Lung microvascular endothelial cell (primary cell): ENCODE data around the gene CHST3. TPM values are rescaled to one million over a fixed set of nuclear protein-coding genes. Genes with fewer than 3 reads are reported as not detected.
A peak's percentile ranks its signal among the peaks of the same experiment; 100 is the strongest.
"Not testable (repeated sequence)": the region's sequence is repeated elsewhere in the genome, so short reads cannot be mapped to it uniquely, and the experiment has no call there.

Source experiments
- DNase-seq, 2 donors: peaks; one replicate each; pipeline versions ENCODE4 v3.0.0 to v3.0.0-alpha.2; 2010; ENCODE audit warnings: low read depth in 2 of 2
- total RNA-seq: library from RNA; depleted of rRNA; stranded (reverse); fragments of >200 nt; gene quantifications from 2 replicates; pipeline ENCODE4 v1.2.1, GENCODE V29; 2014

Gene CHST3
- total RNA-seq, 1 donor from 2014 or later, result 6.9 TPM

- no peak for DNase-seq
These were observed 8.8 kb downstream of the CHST3 start for GRCh38 chr10:71972746-71973695.

- DNase-seq, result no peak
These were observed 9.7 kb downstream of the CHST3 start for GRCh38 chr10:71973777-71974488.

GRCh38 chr10:71974489-71975021 lies 10.4 kb downstream of the CHST3 start:
- DNase-seq, result peak; percentile 36 to 53

DNA sequence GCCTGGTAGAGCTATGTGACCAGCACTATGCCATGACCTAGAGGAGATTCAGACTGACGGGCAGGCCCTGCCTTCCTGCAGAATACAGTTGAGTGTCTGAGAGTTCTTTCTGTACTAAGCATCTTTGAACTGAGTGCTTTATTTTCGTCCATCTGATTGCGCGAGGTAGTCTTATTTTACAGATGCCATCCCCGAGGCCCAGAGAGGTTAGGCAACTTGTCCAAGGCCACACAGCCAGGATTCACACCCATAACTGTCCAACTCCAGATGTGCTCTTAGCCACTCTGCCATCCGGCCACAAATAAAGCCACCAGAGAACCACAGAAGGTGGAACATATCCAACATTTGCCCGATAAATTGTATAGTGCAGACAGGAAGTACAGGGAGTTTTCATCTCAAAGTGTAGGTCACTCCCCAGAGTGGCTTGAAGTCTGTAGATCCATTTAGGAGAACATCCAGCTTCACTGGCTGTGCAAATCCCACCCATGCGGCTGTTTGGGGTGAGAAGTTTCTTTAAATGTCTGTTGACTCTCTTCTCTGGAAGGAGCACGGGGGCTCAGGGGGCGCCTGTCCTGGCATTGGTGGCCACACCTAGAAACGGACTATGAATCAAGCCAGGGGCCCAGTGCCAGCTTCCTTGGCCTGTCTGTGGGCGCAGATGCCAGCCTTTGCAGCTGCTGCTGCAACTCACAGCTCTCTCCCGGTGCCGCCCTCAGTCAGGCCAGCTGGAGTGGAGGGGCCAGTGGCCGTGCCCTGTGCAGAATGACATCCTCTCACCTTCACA lies 11.1 kb downstream of the CHST3 start:
- DNase-seq, result peak in 1 of 2 donors; percentile 10

- DNase-seq, result peak; percentile 43 to 45
These were observed 11.9 kb downstream of the CHST3 start for GRCh38 chr10:71975871-71976725.

- not testable (repeated sequence) for DNase-seq
These were observed 13.4 kb downstream of the CHST3 start for GRCh38 chr10:71977614-71977903.

- peak in 1 of 2 donors; percentile 84 for DNase-seq
These were observed 14.3 kb downstream of the CHST3 start for GRCh38 chr10:71978476-71978875.

DNA sequence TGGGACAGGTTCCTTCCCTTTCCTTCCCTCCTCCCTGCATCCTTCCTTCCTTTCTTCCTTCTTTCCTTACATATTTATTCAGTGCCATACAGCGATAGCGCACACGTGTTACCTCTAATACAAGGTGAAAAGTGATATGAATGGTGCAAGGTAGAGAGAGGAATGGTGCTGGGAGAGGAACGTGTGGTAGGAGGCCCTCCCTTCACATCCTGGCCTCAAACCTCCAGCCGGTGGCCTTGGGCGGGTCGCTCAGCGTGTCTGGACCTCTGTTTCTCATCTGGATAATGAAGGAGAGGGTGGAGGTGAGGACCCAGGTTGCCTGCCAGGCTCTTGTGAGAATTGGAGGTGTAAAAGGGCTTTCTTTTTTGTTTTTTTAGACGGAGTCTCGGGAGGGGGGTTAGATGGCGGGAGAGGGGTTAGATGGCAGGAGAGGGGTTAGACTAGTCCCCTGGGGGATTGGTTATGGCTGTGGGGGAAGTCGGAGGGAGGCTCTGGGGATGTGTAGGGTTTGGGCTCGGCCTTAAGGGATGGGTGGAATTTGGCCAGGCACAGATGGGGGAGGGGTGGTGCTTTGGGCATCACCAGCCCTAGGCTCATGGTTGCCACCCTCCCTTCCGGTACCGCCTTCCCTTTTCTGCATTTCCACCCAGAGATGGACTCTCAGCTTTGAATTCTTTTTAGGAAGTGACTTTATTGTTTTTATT lies 14.9 kb downstream of the CHST3 start:
- no peak for DNase-seq

DNA sequence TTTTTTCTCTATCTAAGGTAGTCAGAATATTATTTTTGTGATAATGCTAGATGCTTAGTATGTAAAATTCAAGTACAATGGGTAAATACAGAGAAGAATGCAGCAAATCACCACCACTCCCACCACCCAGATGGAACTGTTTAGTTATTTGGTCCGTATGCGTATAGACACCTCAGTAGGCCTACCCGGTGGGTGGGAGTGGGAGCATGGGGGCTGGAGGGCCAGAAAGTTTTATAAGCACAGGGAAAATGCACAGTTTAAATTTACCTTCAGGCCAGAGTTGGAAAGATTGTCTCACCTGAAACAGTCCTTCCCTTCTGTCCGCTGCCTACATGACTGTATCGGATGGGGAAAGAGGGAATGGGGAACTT lies 15.5 kb downstream of the CHST3 start:
- DNase-seq, result no peak

- peak; percentile 14 to 55 for DNase-seq
These were observed 16.2 kb downstream of the CHST3 start for GRCh38 chr10:71980181-71981014.

DNA sequence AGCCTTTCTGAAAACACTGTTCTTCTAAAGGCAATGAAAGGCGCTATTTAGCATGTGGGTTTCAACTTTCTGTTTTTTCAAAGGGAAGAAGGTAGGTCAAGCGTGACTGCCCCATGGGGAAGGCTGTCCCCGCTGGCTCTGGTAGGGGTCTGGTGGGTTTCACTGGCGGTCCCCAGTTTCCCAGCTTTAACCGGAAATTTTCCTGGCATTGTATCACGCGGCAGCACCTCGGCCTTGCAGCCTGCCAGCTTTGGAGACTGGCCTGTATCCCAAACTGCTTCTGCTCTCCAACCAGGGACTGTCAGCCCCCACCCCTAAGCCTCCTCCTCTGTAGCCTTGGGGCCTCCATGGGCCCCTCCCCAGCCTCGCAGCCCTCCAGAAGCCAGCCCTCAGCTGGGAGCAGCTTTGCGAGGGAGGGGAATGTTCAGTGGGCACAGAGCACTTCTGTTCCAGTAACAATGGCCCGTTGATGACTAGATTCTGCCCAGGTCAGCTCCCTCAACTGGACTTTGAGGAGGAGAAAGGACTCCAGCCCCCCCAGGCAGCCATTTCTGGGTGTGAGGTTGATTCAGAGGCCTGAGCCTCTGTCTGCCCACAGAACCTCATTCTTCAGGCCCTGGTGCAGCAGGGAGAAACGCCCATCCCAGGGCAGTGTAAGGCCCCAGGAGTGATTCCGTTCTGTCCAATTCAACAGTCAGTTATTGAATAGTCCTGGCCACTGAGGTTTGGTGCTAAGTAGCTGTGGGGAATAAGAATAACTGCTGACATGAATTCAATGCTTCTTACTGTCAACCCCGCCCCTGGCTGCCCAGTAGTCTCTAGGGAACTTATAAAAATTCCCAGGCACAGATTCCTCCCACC lies 17.1 kb downstream of the CHST3 start:
- no peak for DNase-seq

DNA sequence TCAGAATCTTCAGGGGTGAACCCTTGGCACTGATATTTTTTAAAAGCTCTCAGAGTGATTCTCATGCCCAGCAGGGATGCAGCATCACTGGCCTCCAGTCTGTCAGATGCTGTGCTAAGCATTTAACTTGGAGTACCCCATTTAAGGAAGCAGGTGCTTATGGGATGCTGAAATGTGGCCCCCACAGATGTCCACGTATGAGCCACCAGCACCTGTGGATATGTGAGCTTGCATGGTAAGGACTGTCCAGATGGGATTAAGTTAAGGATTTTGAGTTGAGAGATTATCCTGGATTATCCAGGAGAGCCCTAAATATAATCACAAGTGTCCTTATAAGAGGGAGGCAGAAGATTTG lies 17.7 kb downstream of the CHST3 start:
- DNase-seq, result no peak

- no peak for DNase-seq
These were observed 18.3 kb downstream of the CHST3 start for GRCh38 chr10:71982269-71983178.

DNA sequence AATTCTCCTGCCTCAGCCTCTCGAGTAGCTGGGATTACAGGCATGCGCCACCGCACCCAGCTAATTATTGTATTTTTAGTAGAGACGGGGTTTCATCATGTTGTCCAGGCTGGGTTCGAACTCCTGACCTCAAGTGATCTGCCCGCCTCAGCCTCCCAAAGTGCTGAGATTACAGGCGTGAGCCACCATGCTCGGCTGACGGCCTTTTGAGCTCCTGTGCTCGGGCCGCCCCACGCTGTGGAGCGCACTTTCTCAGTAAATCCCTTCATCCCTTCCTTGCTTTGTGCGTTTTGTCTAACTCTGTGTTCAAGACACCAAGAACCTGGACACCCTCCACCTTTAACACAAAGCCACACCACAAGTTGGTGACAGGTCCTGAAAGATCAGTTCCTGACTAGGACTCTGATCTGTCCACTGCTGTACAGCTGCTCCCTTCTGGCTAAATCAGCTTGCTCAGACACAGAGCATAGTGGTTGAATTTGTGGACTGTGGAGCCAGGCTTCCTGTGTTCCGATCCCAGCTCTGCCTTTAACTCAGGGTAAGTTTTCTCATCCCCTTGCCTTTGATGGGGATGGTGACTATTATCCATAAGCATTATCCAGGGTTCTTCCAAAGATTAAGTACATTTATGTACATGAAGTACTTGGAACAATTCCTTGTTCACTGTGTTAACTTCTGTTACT lies 20.1 kb downstream of the CHST3 start:
- no peak for DNase-seq

DNA sequence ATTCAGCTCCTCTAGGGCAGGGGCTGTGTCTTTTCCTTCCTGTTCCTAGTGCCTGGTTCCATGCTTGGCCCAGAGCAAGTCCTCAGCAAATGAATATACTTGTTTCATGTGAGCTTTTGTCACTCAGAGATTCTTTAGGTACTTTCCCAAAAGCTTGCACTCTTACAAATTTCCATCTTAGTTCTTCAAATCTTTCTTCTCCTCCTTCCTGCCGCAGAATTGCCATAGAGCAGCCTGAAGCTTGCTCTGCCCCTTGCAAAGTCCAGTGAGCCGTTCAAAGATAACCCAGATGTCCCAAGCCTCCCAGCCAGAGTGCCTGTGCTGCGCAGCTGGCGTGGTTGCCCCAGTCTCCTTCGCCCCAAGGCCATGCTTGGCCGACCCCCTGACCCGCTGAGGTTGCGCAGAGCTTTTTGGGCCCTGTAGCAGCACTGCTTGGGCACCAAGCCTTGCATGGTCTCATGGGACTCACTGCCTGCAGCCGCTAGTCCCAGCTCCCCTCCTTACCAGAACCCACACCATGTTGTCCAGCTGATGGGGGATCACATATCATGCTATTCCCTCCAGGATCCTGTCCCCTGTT lies 20.7 kb downstream of the CHST3 start:
- DNase-seq, result no peak

- peak; percentile 36 to 55 for DNase-seq
These were observed 21.5 kb downstream of the CHST3 start for GRCh38 chr10:71985542-71986250.
